Measurements from ENCODE around the gene SMCO3. TPM values are rescaled to one million over a fixed set of nuclear protein-coding genes. Genes with fewer than 3 reads are reported as not detected.

SMCO3 gene
- total RNA-seq, 1 donor from 2014 or later, result 2.1 TPM

- intact Hi-C loops (cut with DNase I), result loop anchor here (2.0 kb wide), 2 partner anchors 27 to 39 kb away; a partner anchor contains a TSS
Measured at GRCh38 chr12:14802247-14802646, 11.7 kb downstream of the SMCO3 start.

GRCh38 chr12:14795028-14795448, 18.9 kb downstream of the SMCO3 start:
- DNase-seq (ENCODE audit: low spot score in 2 of 2), result no peak
- TF ChIP-seq CTCF (IDR thresholded peaks at IDR 0.05), result no peak
- no peaks in the 10 kb centered on the region for H3K27me3 ChIP-seq
- no peak overlapping the region for H3K4me3 ChIP-seq
- H3K36me3 ChIP-seq, result peaks cover 61 to 68% of the 10 kb centered on the region in 2 donors
- intact Hi-C loops (cut with DNase I), result no loop called here
- no peaks in the 10 kb centered on the region for H3K9me3 ChIP-seq
- no peaks in the 10 kb centered on the region for H3K4me1 ChIP-seq
- no peak overlapping the region for H3K27ac ChIP-seq

More at GRCh38 chr12:14802247-14802646, 11.7 kb downstream of the SMCO3 start:
- Histone ChIP-seq H3K4me3 (peak overlapping the region; percentile 84 to 98), H3K4me1 (peaks cover 3 to 9% of the 10 kb centered on the region in 2 donors), H3K27ac (peak overlapping the region; percentile 90 to 97), H3K36me3 (peaks cover 15 to 20% of the 10 kb centered on the region in 2 donors), H3K9me3 (no peaks in the 10 kb centered on the region), H3K27me3 (no peaks in the 10 kb centered on the region)
- DNase-seq (ENCODE audit: low spot score in 2 of 2), result no peak
- TF ChIP-seq CTCF (IDR thresholded peaks at IDR 0.05), result no peak

GRCh38 chr12:14785568-14785967, 28.4 kb downstream of the SMCO3 start:
- DNase-seq (ENCODE audit: low spot score in 2 of 2), result no peak
- Histone ChIP-seq H3K9me3 (no peaks in the 10 kb centered on the region), H3K4me1 (peaks cover 0 to 3% of the 10 kb centered on the region in 2 donors), H3K27me3 (no peaks in the 10 kb centered on the region), H3K36me3 (peaks cover 44 to 54% of the 10 kb centered on the region in 2 donors), H3K4me3 (no peak overlapping the region), H3K27ac (no peak overlapping the region)
- TF ChIP-seq CTCF (IDR thresholded peaks at IDR 0.05), result no peak
- intact Hi-C loops (cut with DNase I), result no loop called here

GRCh38 chr12:14784471-14784870, 29.5 kb downstream of the SMCO3 start:
- Histone ChIP-seq H3K9me3 (no peaks in the 10 kb centered on the region), H3K4me3 (no peak overlapping the region), H3K27me3 (no peaks in the 10 kb centered on the region), H3K36me3 (peaks cover 33 to 43% of the 10 kb centered on the region in 2 donors), H3K27ac (no peak overlapping the region), H3K4me1 (peaks cover 0 to 3% of the 10 kb centered on the region in 2 donors)
- DNase-seq (ENCODE audit: low spot score in 2 of 2), result no peak
- intact Hi-C loops (cut with DNase I), result no loop called here
- TF ChIP-seq CTCF (IDR thresholded peaks at IDR 0.05), result no peak

GRCh38 chr12:14782756-14783155, 31.2 kb downstream of the SMCO3 start:
- Histone ChIP-seq H3K9me3 (no peaks in the 10 kb centered on the region), H3K4me1 (peaks cover 0 to 3% of the 10 kb centered on the region in 2 donors), H3K4me3 (no peak overlapping the region), H3K27me3 (no peaks in the 10 kb centered on the region), H3K27ac (peak overlapping the region in 1 of 2 donors; percentile 43), H3K36me3 (peaks cover 16 to 26% of the 10 kb centered on the region in 2 donors)
- intact Hi-C loops (cut with DNase I), result no loop called here
- DNase-seq (ENCODE audit: low spot score in 2 of 2), result no peak
- no peak for TF ChIP-seq CTCF (IDR thresholded peaks at IDR 0.05)

GRCh38 chr12:14781563-14781962, 32.4 kb downstream of the SMCO3 start:
- H3K9me3 ChIP-seq, result no peaks in the 10 kb centered on the region
- no peak for DNase-seq (ENCODE audit: low spot score in 2 of 2)
- no peaks in the 10 kb centered on the region for H3K27me3 ChIP-seq
- H3K36me3 ChIP-seq, result peaks cover 4 to 15% of the 10 kb centered on the region in 2 donors
- peak overlapping the region; percentile 43 to 47 for H3K27ac ChIP-seq
- intact Hi-C loops (cut with DNase I), result no loop called here
- no peak for TF ChIP-seq CTCF (IDR thresholded peaks at IDR 0.05)
- H3K4me1 ChIP-seq, result peaks cover 0 to 11% of the 10 kb centered on the region in 2 donors
- H3K4me3 ChIP-seq, result no peak overlapping the region
